NK-92 (cell line): ENCODE data around the gene CGB7.

Experiments
- DNase-seq: peaks from one replicate; lab custom pipeline; 2025; ENCODE audit not compliant: unreplicated experiment; lab: John Stamatoyannopoulos, UW

Gene CGB7

GRCh38 chr19:49017041-49017665, 40.4 kb downstream of the CGB7 start, which contains the start of gene LHB:
LHB (minus strand) TSS chr19:49017091; CDS start chr19:49017081, 10 bp downstream.
- DNase-seq = no peak

DNA sequence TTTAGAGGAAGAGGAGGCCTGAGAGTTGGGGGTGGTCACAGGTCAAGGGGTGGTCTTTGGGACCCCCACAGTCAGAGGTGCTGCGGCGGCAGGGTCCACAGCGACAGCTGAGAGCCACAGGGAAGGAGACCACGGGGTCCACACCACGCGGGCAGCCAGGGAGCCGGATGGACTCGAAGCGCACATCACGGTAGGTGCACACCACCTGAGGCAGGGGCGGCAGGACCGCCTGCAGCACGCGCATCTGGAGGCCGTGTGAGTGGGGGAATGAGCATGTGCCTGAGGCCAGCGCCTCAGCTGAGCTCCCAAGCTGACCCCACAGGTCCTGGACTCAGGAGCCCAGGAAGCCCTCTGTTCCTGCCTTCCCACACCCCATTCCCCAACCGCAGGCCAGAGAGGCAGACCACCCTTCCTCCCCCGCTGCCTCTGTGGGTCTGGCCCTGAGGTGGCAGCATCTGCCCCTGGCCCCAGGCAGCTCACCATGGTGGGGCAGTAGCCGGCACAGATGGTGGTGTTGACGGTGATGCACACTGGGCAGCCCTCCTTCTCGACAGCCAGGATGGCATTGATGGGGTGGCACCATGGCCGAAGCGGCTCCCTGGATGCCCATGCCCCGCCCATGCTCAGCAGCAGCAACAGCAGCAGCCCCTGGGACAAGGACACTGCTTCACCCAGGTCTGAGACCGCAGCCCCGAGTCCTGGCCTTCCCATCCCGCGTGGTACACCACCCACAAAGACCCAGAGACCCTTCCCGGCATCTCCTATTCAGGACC, 41.3 kb downstream of the CGB7 start:
- DNase-seq = no peak

- DNase-seq = no peak
Observed at GRCh38 chr19:49014870-49015255, 42.7 kb downstream of the CGB7 start.

GRCh38 chr19:49014123-49014869, 43.3 kb downstream of the CGB7 start:
- no peak for DNase-seq

- DNase-seq = no peak
Observed at GRCh38 chr19:49011194-49011593, 46.4 kb downstream of the CGB7 start.

DNA sequence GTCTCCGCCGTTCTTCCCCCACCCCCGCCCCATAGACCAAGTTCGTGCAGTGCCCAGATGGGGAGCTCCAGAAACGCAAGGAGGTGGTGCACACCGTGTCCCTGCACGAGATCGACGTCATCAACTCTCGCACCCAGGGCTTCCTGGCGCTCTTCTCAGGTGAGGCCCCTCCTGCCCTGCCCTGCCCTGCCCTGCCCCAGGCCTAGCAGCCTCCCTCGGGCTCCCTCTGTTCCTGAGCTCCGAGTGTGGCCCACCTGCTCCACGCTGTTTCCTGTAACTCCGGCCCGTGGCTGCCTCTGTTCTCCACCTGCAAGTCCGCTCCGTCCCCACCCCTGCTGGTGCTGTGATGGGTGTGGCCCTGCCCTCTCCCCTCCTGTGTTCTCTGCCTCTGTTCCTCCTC, 47.1 kb downstream of the CGB7 start:
- no peak for DNase-seq

DNA sequence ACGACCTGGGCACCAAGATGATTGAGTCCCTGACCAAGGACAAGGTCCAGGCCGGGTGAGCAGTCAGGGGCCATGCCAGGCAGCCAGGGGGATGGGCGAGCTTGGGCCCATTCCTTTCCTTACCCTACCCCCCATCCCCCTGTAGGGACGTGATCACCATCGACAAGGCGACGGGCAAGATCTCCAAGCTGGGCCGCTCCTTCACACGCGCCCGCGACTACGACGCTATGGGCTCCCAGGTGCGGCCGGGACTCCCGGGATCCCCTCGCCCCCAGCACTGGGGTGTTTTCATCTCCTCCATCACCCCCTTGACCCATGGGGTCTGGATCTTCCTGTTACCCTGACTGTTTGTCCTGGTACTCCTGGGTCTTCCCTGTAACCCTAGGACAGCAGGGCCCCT, 47.7 kb downstream of the CGB7 start:
- DNase-seq = no peak

DNA sequence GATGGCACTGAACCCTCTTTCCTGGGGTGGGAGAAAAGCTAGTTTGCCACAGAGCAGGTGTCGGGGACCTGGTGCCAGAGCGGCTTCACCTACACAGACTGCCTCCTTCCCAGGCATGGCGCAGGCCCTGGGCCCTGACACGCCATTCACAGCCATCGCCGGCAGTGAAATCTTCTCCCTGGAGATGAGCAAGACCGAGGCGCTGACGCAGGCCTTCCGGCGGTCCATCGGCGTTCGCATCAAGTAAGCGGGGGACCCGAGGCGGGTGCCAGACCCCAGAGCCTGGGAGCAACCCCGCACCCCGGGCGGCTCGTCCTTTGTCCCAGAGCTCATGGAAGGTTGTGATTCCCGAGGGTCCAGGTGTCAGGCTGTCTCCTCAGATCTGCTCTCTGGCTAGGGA, 50.6 kb downstream of the CGB7 start:
- no peak for DNase-seq

DNA sequence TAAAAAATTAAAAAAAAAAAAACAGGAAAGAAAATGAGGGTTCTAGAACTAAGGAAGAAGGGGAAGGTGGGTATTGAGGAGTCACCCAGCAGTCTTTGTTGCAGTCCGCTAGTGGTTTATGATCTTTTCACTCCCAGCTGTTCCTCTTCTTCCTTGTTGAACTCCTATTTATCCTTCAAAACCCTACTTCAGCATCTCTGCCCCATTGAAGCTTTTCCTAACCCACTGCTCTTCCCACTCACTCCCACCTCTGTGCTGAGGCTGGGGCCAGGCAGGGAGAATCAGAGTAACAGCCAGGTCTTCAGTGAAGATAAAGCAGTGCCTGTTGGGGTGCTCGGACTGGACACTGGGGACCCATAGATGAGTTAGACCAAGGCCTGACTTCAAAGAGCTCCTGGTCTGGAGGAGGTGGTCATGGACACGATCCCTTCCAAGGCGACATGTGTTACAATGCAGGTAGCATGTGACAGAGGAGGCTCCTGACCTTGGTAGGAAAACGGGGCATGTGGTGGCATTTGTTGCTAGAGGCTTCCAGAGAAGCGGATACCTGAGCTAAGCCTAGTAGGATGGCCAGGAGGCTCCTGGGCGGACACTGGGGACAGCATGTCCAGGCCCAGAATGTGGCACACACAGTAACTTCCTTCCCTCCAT, 52.5 kb downstream of the CGB7 start:
- DNase-seq = no peak
